GM23338 (cell line): ENCODE results near the gene GTF2H4. TPM values are rescaled to one million over a fixed set of nuclear protein-coding genes. Genes with fewer than 3 reads are reported as not detected.

Experiments used
- ATAC-seq: fragments of 200-7000 bp; cut with Tn5 transposase; 3 replicates; pipeline ENCODE4 v1.9.1; 2020
- DNase-seq: peaks from one replicate; pipeline ENCODE4 v3.0.0-alpha.2; 2015; ENCODE audit warnings: low spot score
- H2AFZ ChIP-seq: fragments of 200-600 bp; sonication (generic); 2 replicates; pipeline ENCODE4 v1.8.0; 2016; ENCODE audit warnings: antibody characterized with exemption, mild to moderate bottlenecking, moderate library complexity
- H3F3A ChIP-seq: fragments of 200-600 bp; sonication (generic); replicated peaks from 2 replicates; pipeline ENCODE4 v1.8.0; 2017; ENCODE audit warnings: antibody characterized with exemption, mixed run types, low read depth
- H3K27ac ChIP-seq: fragments of 200-600 bp; sonication (generic); 2 replicates; pipeline ENCODE4 v1.6.1; 2016; ENCODE audit warnings: low read depth
- H3K27me3 ChIP-seq: fragments of 200-600 bp; sonication (generic); 2 replicates; pipeline ENCODE4 v1.8.0; 2016; ENCODE audit warnings: mild to moderate bottlenecking, mixed run types, moderate library complexity; ENCODE audit not compliant: insufficient read depth
- H3K36me3 ChIP-seq: fragments of 200-600 bp; sonication (generic); 2 replicates; pipeline ENCODE4 v1.8.0; 2016; ENCODE audit warnings: mild to moderate bottlenecking; ENCODE audit not compliant: insufficient read depth
- H3K4me1 ChIP-seq: fragments of 200-600 bp; sonication (generic); 2 replicates; pipeline ENCODE4 v1.8.0; 2016; ENCODE audit warnings: mild to moderate bottlenecking, moderate library complexity; ENCODE audit not compliant: insufficient read depth
- H3K4me2 ChIP-seq: fragments of 200-600 bp; sonication (generic); 2 replicates; pipeline ENCODE4 v1.7.1; 2017; ENCODE audit warnings: mixed run types
- H3K4me3 ChIP-seq: fragments of 200-600 bp; sonication (generic); 2 replicates; pipeline ENCODE4 v1.6.1; 2016; ENCODE audit warnings: mixed run types
- H3K79me2 ChIP-seq: fragments of 200-600 bp; sonication (generic); replicated peaks from 2 replicates; pipeline ENCODE4 v1.8.0; 2017; ENCODE audit warnings: mild to moderate bottlenecking; ENCODE audit not compliant: insufficient read depth
- H3K9me2 ChIP-seq: fragments of 200-600 bp; sonication (generic); 2 replicates; pipeline ENCODE4 v1.8.0; 2017; ENCODE audit not compliant: insufficient read depth
- H4K20me1 ChIP-seq: fragments of 200-600 bp; sonication (generic); replicated peaks from 2 replicates; pipeline ENCODE4 v1.8.0; 2017; ENCODE audit warnings: mild to moderate bottlenecking; ENCODE audit not compliant: insufficient read depth
- H3K27ac Mint-ChIP-seq: 2 replicates; pipeline ENCODE4 v1.8.0; 2020; ENCODE audit warnings: inconsistent platforms, mild to moderate bottlenecking, moderate library complexity, mixed read lengths
- H3K27me3 Mint-ChIP-seq: 3 replicates; pipeline ENCODE4 v1.8.0; 2022; ENCODE audit warnings: low read depth, mild to moderate bottlenecking, moderate library complexity, mixed read lengths, inconsistent platforms; ENCODE audit not compliant: insufficient read depth, poor library complexity
- H3K36me3 Mint-ChIP-seq: 3 replicates; pipeline ENCODE4 v1.8.0; 2021; ENCODE audit warnings: low read depth, mild to moderate bottlenecking, inconsistent platforms, moderate library complexity, mixed read lengths
- H3K4me1 Mint-ChIP-seq: 3 replicates; pipeline ENCODE4 v1.8.0; 2020; ENCODE audit warnings: mild to moderate bottlenecking, inconsistent platforms, mixed read lengths
- H3K4me3 Mint-ChIP-seq: 3 replicates; pipeline ENCODE4 v1.8.0; 2021; ENCODE audit warnings: moderate library complexity, mild to moderate bottlenecking, inconsistent platforms, mixed read lengths
- H3K9me3 Mint-ChIP-seq: 3 replicates; pipeline ENCODE4 v1.8.0; 2020; ENCODE audit warnings: moderate library complexity, mild to moderate bottlenecking, inconsistent platforms, mixed read lengths
- CTCF ChIP-seq, 2 experiments: fragments of 200-600 bp in 1 of 2; sonication (generic) in 1 of 2; conservative IDR thresholded peaks; 2 replicates each; pipeline versions ENCODE4 v1.5.1 to v1.6.1; 2016 to 2017; ENCODE audit warnings: antibody characterized with exemption in 2 of 2, low read depth in 2 of 2, mild to moderate bottlenecking in 2 of 2, moderate library complexity in 1 of 2
- ETS1 ChIP-seq: IDR thresholded peaks from 2 replicates; pipeline ENCODE4 v1.6.1; 2016; ENCODE audit warnings: antibody characterized with exemption
- JUNB ChIP-seq: IDR thresholded peaks from one replicate; pipeline ENCODE4 v1.6.1; 2016; ENCODE audit warnings: antibody characterized with exemption; ENCODE audit not compliant: unreplicated experiment
- NANOG ChIP-seq: IDR thresholded peaks from 2 replicates; pipeline ENCODE4 v1.6.1; 2016; ENCODE audit warnings: antibody characterized with exemption, borderline replicate concordance
- STAT1 ChIP-seq: IDR thresholded peaks from one replicate; pipeline ENCODE4 v1.6.1; 2016; ENCODE audit warnings: antibody characterized with exemption; ENCODE audit not compliant: unreplicated experiment
- ZNF114 ChIP-seq: fragments of 250-450 bp; sonication (Bioruptor Pico); IDR thresholded peaks from 2 replicates; pipeline ENCODE4 v1.5.0; 2020; ENCODE audit warnings: mild to moderate bottlenecking, moderate library complexity
- ZNF462 ChIP-seq: fragments of 250-450 bp; sonication (Bioruptor Pico); IDR thresholded peaks from 2 replicates; pipeline ENCODE4 v1.5.0; 2020; ENCODE audit warnings: mild to moderate bottlenecking, moderate library complexity
- polyA plus RNA-seq: library from polyadenylated mRNA; unstranded; fragments of >200 nt; fragmentation: Nextera tagmentation; extraction: Ambion mirVana; gene quantifications from 2 replicates; pipeline ENCODE4 v1.2.1, GENCODE V29; 2016
- total RNA-seq: library from RNA; depleted of rRNA; stranded (reverse); fragments of >200 nt; shearing (Covaris generic); gene quantifications from 2 replicates; pipeline ENCODE4 v1.2.3, GENCODE V29; 2014

GTF2H4 gene
- total and polyA plus RNA-seq, 2 experiments from 2014 or later: 14.8 to 32.6 TPM

GRCh38 chr6:30937265-30937664 is 29.3 kb downstream of the GTF2H4 start (continued):
- no peak for TF ChIP-seq ZNF462
- TF ChIP-seq STAT1: no peak
- TF ChIP-seq JUNB: no peak
- no peak for TF ChIP-seq ETS1

- Histone ChIP-seq H3F3A (no peaks in the 10 kb centered on the region), H3K27ac (no peak overlapping the region), H3K79me2 (no peaks in the 10 kb centered on the region), H4K20me1 (no peaks in the 10 kb centered on the region), H3K4me2 (no peak overlapping the region), H3K9me2 (peaks cover 5% of the 10 kb centered on the region; the same call in 1 of the 2 replicates), H3K27me3 (no peaks in the 10 kb centered on the region), H3K4me1 (peaks cover 17% of the 10 kb centered on the region), H3K4me3 (no peak overlapping the region), H2AFZ (no peak overlapping the region), H3K36me3 (no peaks in the 10 kb centered on the region)
- Mint-ChIP-seq H3K9me3 (no peaks in the 10 kb centered on the region), H3K4me3 (no peak overlapping the region), H3K36me3 (no peaks in the 10 kb centered on the region; the same call in 2 of the 3 replicates), H3K4me1 (peaks cover 35% of the 10 kb centered on the region), H3K27me3 (peaks cover 14% of the 10 kb centered on the region), H3K27ac (no peak overlapping the region)
- DNase-seq: no peak
- no peak for ATAC-seq
- no peak for TF ChIP-seq CTCF (conservative IDR thresholded peaks at IDR 0.05; ENCODE audit: low read depth in 2 of 2)
- TF ChIP-seq JUNB: no peak
- no peak for TF ChIP-seq NANOG
- no peak for TF ChIP-seq ZNF462
- TF ChIP-seq ZNF114: no peak
Measured at GRCh38 chr6:30938730-30939129, 30.7 kb downstream of the GTF2H4 start.
